ENCODE data around the gene SPINK14.

The SPINK14 gene

DNA sequence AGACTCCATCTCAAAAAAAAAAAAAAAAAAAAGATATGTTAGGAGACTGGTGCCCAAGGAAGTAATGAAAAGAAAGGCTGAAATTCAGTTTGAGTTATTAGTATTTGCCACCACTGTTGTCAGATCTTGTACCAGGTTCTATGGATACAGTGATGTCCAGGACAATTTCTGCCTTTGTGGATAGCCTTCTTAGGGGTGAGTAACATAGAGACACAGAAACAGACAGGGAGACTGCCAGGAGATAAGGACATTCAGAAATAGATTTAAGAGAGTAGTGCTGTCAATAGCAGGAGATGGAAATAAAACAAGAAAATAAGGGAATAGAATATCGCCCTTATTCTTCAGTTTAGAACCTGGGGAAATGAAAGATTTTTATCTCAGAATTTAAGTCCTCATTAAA is 6.3 kb upstream of the SPINK14 start:
- Histone ChIP-seq H3K9ac (ENCODE audit: low read depth, low read length) (no peak overlapping the region), H3K9me3 (ENCODE audit: insufficient read depth, low read depth, low read length) (no peaks in the 10 kb centered on the region), H3K27me3 (ENCODE audit: insufficient read depth, low read length) (no peaks in the 10 kb centered on the region), H3K27ac (ENCODE audit: low read length) (no peak overlapping the region), H3K4me1 (ENCODE audit: insufficient read depth, low read length) (no peaks in the 10 kb centered on the region), H3K4me3 (ENCODE audit: low read length) (no peak overlapping the region), H3K36me3 (ENCODE audit: insufficient read depth, low read depth, low read length) (no peaks in the 10 kb centered on the region)

DNA sequence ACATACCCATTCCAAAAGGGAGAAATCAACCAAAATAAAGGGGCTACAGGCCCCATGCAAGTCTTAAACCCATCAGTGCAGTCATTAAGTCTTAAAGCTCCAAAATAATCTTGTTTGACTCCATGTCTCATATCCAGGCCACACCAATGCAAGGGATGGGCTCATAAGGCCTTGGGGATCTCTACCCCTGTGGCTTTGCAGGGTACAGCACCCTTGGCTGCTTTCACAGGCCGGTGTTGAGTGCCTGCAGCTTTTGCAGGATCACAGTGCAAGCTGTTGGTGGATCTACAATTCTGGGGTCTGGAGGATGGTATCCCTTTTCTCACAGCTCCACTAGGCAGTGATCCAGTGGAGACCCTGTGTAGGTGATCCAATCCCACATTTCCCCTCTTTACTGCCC is 5.0 kb upstream of the SPINK14 start:
- Histone ChIP-seq H3K9ac (ENCODE audit: low read depth, low read length) (no peak overlapping the region), H3K9me3 (ENCODE audit: insufficient read depth, low read depth, low read length) (no peaks in the 10 kb centered on the region), H3K4me1 (ENCODE audit: insufficient read depth, low read length) (no peaks in the 10 kb centered on the region), H3K36me3 (ENCODE audit: insufficient read depth, low read depth, low read length) (no peaks in the 10 kb centered on the region), H3K27ac (ENCODE audit: low read length) (no peak overlapping the region), H3K27me3 (ENCODE audit: insufficient read depth, low read length) (no peaks in the 10 kb centered on the region), H3K4me3 (ENCODE audit: low read length) (no peak overlapping the region)

DNA sequence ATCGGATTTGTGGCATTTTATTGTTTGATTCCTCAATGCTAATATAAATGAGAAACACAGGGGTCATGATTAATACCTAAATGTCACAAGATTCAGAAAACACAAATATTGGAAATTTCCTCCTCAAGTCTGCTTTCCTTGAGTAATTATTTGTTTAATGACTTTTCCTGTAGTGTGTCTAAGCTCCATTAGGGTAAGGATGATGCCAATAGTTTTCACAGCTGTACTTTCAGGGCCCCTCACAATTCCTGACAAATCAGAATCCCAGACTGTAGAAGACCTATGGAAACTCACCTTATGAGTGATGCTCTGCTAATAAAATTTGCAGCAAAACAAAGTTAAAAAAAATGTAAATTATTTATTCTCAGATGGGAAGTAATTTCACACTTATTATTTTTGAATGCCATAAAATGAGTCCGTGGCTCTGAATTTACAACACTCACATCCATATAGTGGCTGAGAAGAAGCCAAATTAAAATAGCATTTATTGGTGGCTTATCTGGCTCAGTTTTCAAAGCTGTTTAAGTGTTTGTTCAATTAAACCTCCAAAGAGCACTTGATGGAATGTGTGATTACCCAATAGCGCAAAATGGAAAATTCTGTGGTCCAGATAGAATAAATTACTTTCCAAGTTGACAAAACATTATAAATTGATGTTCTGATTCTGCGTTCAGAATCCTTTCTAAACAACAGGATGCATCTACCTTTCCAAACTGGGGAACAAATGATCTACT is 1.6 kb upstream of the SPINK14 start:
- Histone ChIP-seq H3K27ac (ENCODE audit: low read length) (no peak overlapping the region), H3K9ac (ENCODE audit: low read depth, low read length) (no peak overlapping the region)

GRCh38 chr5:148172377-148172776 is 4.0 kb downstream of the SPINK14 start:
- Histone ChIP-seq H3K4me3 (ENCODE audit: low read length) (no peak overlapping the region), H3K4me1 (ENCODE audit: insufficient read depth, low read length) (no peaks in the 10 kb centered on the region), H3K27ac (ENCODE audit: low read length) (no peak overlapping the region), H3K9ac (ENCODE audit: low read depth, low read length) (no peak overlapping the region), H3K9me3 (ENCODE audit: insufficient read depth, low read depth, low read length) (no peaks in the 10 kb centered on the region), H3K27me3 (ENCODE audit: insufficient read depth, low read length) (no peaks in the 10 kb centered on the region), H3K36me3 (ENCODE audit: insufficient read depth, low read depth, low read length) (no peaks in the 10 kb centered on the region)

More for the DNA sequence above, 1.6 kb upstream of the SPINK14 start:
- Histone ChIP-seq H3K4me3 (ENCODE audit: low read length) (no peak overlapping the region), H3K4me1 (ENCODE audit: insufficient read depth, low read length) (no peaks in the 10 kb centered on the region), H3K9me3 (ENCODE audit: insufficient read depth, low read depth, low read length) (no peaks in the 10 kb centered on the region), H3K36me3 (ENCODE audit: insufficient read depth, low read depth, low read length) (no peaks in the 10 kb centered on the region), H3K27me3 (ENCODE audit: insufficient read depth, low read length) (no peaks in the 10 kb centered on the region)

DNA sequence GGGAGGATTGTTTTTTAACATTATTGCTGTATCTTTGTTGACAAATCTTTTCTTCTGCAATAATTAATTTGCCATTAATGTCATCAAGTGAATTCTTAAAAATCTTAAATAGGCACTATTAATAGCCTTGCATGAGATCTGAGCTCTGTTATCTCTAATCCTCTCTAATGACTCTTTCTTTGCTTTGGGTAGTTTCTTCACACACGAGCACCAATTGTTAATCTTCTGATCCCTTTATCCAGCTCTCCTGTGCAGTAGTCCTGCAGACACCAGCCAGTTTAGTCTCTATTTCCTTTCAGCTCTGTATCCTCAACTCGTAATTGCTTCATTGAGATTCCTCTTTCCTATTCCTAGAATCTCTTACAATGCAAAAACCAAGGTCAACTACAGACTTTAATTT is 8.1 kb downstream of the SPINK14 start:
- Histone ChIP-seq H3K27ac (ENCODE audit: low read length) (no peak overlapping the region), H3K4me3 (ENCODE audit: low read length) (no peak overlapping the region), H3K27me3 (ENCODE audit: insufficient read depth, low read length) (no peaks in the 10 kb centered on the region), H3K9me3 (ENCODE audit: insufficient read depth, low read depth, low read length) (no peaks in the 10 kb centered on the region), H3K9ac (ENCODE audit: low read depth, low read length) (no peak overlapping the region), H3K4me1 (ENCODE audit: insufficient read depth, low read length) (no peaks in the 10 kb centered on the region), H3K36me3 (ENCODE audit: insufficient read depth, low read depth, low read length) (no peaks in the 10 kb centered on the region)

GRCh38 chr5:148177207-148177606 is 8.9 kb downstream of the SPINK14 start:
- H3K9ac ChIP-seq (ENCODE audit: low read depth, low read length) = no peak overlapping the region
- H3K9me3 ChIP-seq (ENCODE audit: insufficient read depth, low read depth, low read length) = no peaks in the 10 kb centered on the region
- no peaks in the 10 kb centered on the region for H3K27me3 ChIP-seq (ENCODE audit: insufficient read depth, low read length)
- no peaks in the 10 kb centered on the region for H3K36me3 ChIP-seq (ENCODE audit: insufficient read depth, low read depth, low read length)
- H3K4me1 ChIP-seq (ENCODE audit: insufficient read depth, low read length) = no peaks in the 10 kb centered on the region
- no peak overlapping the region for H3K27ac ChIP-seq (ENCODE audit: low read length)
- no peak overlapping the region for H3K4me3 ChIP-seq (ENCODE audit: low read length)

DNA sequence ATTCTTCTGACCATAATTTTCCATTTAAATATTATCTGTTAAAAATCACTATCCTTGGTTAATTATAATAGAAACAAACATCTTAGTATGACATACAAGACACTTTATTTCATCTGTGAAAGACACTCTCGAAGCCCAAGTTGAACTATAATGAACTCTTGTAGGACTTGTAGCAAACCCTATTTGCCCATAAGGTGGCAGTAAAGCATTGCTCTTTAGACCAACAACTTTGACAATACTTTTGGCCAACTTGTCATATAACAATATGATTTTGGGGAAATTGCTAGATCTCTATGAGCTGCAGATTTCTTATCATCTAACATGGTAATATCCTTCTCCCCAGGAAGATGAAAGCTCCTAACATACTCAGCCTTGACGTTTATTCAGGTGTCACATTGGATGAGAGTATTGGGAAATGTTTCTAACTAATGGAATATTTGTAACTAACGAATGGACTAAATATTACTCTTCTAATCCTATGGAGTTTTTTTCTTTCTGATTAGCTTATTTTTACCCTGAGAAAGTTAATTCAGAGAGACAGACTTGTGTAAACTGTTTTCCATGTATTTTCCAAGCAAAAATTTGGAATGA is 11.0 kb downstream of the SPINK14 start:
- Histone ChIP-seq H3K27me3 (ENCODE audit: insufficient read depth, low read length) (no peaks in the 10 kb centered on the region), H3K4me3 (ENCODE audit: low read length) (no peak overlapping the region), H3K9ac (ENCODE audit: low read depth, low read length) (no peak overlapping the region), H3K36me3 (ENCODE audit: insufficient read depth, low read depth, low read length) (no peaks in the 10 kb centered on the region), H3K27ac (ENCODE audit: low read length) (no peak overlapping the region), H3K9me3 (ENCODE audit: insufficient read depth, low read depth, low read length) (no peaks in the 10 kb centered on the region), H3K4me1 (ENCODE audit: insufficient read depth, low read length) (no peaks in the 10 kb centered on the region)

- H3K27ac ChIP-seq (ENCODE audit: low read length) = no peak overlapping the region
- H3K9me3 ChIP-seq (ENCODE audit: insufficient read depth, low read depth, low read length) = no peaks in the 10 kb centered on the region
- H3K4me1 ChIP-seq (ENCODE audit: insufficient read depth, low read length) = no peaks in the 10 kb centered on the region
- no peaks in the 10 kb centered on the region for H3K36me3 ChIP-seq (ENCODE audit: insufficient read depth, low read depth, low read length)
- H3K9ac ChIP-seq (ENCODE audit: low read depth, low read length) = no peak overlapping the region
- H3K27me3 ChIP-seq (ENCODE audit: insufficient read depth, low read length) = no peaks in the 10 kb centered on the region
- H3K4me3 ChIP-seq (ENCODE audit: low read length) = no peak overlapping the region
These were observed 18.1 kb downstream of the SPINK14 start for GRCh38 chr5:148186248-148187003.

DNA sequence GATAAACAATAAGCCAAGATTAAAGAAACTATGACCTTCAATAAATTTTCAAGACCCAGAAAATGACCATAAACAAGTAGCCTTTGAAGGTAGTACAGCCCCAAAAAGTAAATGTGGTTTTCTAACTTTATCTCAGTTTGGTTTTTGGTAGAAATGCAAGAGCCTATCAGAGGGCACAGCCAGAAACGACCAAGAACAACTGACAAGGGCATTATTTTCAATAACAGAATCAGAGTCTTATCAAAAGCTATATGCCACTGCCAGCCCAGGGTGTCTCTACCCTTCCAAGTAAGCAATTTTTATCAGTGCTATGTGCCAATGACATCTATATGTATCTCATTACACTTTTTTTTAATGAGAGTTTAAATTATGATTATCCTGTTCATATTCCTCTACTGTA is 22.7 kb downstream of the SPINK14 start:
- Histone ChIP-seq H3K36me3 (ENCODE audit: insufficient read depth, low read depth, low read length) (no peaks in the 10 kb centered on the region), H3K9ac (ENCODE audit: low read depth, low read length) (no peak overlapping the region), H3K27ac (ENCODE audit: low read length) (no peak overlapping the region), H3K9me3 (ENCODE audit: insufficient read depth, low read depth, low read length) (no peaks in the 10 kb centered on the region), H3K27me3 (ENCODE audit: insufficient read depth, low read length) (no peaks in the 10 kb centered on the region), H3K4me3 (ENCODE audit: low read length) (no peak overlapping the region), H3K4me1 (ENCODE audit: insufficient read depth, low read length) (no peaks in the 10 kb centered on the region)

GRCh38 chr5:148193202-148193601 is 24.9 kb downstream of the SPINK14 start:
- no peaks in the 10 kb centered on the region for H3K27me3 ChIP-seq (ENCODE audit: insufficient read depth, low read length)
- H3K27ac ChIP-seq (ENCODE audit: low read length) = no peak overlapping the region
- H3K4me1 ChIP-seq (ENCODE audit: insufficient read depth, low read length) = no peaks in the 10 kb centered on the region
- H3K36me3 ChIP-seq (ENCODE audit: insufficient read depth, low read depth, low read length) = no peaks in the 10 kb centered on the region
- H3K4me3 ChIP-seq (ENCODE audit: low read length) = no peak overlapping the region
- no peaks in the 10 kb centered on the region for H3K9me3 ChIP-seq (ENCODE audit: insufficient read depth, low read depth, low read length)
- H3K9ac ChIP-seq (ENCODE audit: low read depth, low read length) = no peak overlapping the region

DNA sequence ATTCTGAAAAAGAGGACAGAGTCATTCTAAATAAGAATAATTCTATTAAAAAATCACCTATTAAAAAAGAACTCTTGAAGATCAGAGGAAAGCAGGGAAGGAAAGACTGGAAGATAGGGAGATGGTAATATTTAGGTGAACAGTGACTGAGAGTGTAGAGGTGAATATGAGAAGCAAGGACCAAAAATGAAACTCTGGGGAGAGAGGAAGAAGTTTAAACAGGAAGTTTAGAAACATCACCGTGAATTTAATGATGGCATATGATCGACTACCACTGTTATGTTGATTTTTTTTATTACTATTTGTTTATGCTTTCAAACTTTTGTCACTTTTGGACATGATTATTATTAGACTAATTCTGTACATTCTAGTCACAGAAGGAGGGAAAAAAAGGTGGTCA is 32.8 kb downstream of the SPINK14 start:
- no peaks in the 10 kb centered on the region for H3K36me3 ChIP-seq (ENCODE audit: insufficient read depth, low read depth, low read length)
- H3K9me3 ChIP-seq (ENCODE audit: insufficient read depth, low read depth, low read length) = no peaks in the 10 kb centered on the region
- H3K9ac ChIP-seq (ENCODE audit: low read depth, low read length) = no peak overlapping the region
- H3K4me1 ChIP-seq (ENCODE audit: insufficient read depth, low read length) = no peaks in the 10 kb centered on the region
- no peak overlapping the region for H3K27ac ChIP-seq (ENCODE audit: low read length)
- no peak overlapping the region for H3K4me3 ChIP-seq (ENCODE audit: low read length)
- H3K27me3 ChIP-seq (ENCODE audit: insufficient read depth, low read length) = no peaks in the 10 kb centered on the region
